Right lobe of liver (tissue), 6 donors: Measurements from ENCODE around the gene SLC16A9. TPM values are rescaled to one million over a fixed set of nuclear protein-coding genes. Genes with fewer than 3 reads are reported as not detected.

Experiments used
- ATAC-seq, 4 donors: fragments of 200-7000 bp; cut with Tn5 transposase; one replicate each; pipeline ENCODE4 v1.9.1; 2020; ENCODE audit warnings: mild to moderate bottlenecking in 4 of 4, moderate library complexity in 4 of 4
- DNase-seq, 3 donors: peaks; one replicate each; pipeline ENCODE4 v3.0.0-alpha.2; 2020
- H3K27ac ChIP-seq, 3 donors: fragments of 200-600 bp; one replicate each; pipeline ENCODE4 v1.8.0; 2022
- H3K27me3 ChIP-seq, 2 donors: fragments of 200-600 bp; one replicate each; pipeline ENCODE4 v1.8.0; 2022
- H3K36me3 ChIP-seq, 4 donors: fragments of 200-600 bp; sonication (generic) in 1 of 4; one replicate each; pipeline versions ENCODE4 v1.5.1 to v1.8.0; 2017 to 2022; ENCODE audit warnings: control low read depth in 1 of 4
- H3K4me1 ChIP-seq, 4 donors: fragments of 200-600 bp; sonication (generic) in 1 of 4; one replicate each; pipeline versions ENCODE4 v1.5.1 to v1.8.0; 2017 to 2022; ENCODE audit warnings: control low read depth in 1 of 4
- H3K4me3 ChIP-seq, 3 donors: fragments of 200-600 bp; one replicate each; pipeline ENCODE4 v1.8.0; 2022
- H3K9me3 ChIP-seq, 4 donors: fragments of 200-600 bp; sonication (generic) in 1 of 4; one replicate each; pipeline versions ENCODE4 v1.5.1 to v1.8.0; 2017 to 2022; ENCODE audit warnings: control low read depth in 1 of 4
- CTCF ChIP-seq, 4 donors: fragments of 200-600 bp in 3 of 4; fragments of 450-650 bp in 1 of 4; IDR thresholded peaks; one replicate each; pipeline versions ENCODE4 v1.5.1 to v1.8.0; 2016 to 2022; ENCODE audit warnings: antibody characterized with exemption in 4 of 4, mild to moderate bottlenecking in 2 of 4
- POLR2A ChIP-seq: fragments of 450-650 bp; IDR thresholded peaks from one replicate; pipeline ENCODE4 v1.6.1; 2017; ENCODE audit warnings: antibody characterized with exemption, mild to moderate bottlenecking
- WGBS: methylation state at CpG from one replicate; pipeline ENCODE4 v1.1.6; 2018; ENCODE audit warnings: low coverage, low lambda C conversion rate; ENCODE audit not compliant: insufficient coverage; ENCODE audit errors: missing lambda C conversion rate; 5-methylcytosine and 5-hydroxymethylcytosine counted together
- intact Hi-C, 2 donors: fragments of 100-400 bp; cut with DNase I; formaldehyde crosslinking; loops; one replicate each; pipeline versions ENCODE4 v1.11.2 to v1.14.1; 2022
- total RNA-seq, 6 experiments: library from RNA; depleted of rRNA in 2 of 6; stranded (reverse); fragments of >200 nt in 2 of 6; fragmentation: NEBNext Ultra II Directional in 3 of 6; extraction: Animal tissue kit (Norgen Biotek cat#: 25700) in 3 of 6; gene quantifications; one replicate each; pipeline versions ENCODE4 v1.1.0 to v1.2.4, GENCODE V29; 2016 to 2023
- donor health status: DM: no; HTN: yes; CAD: no.
- donor health status: DM: no; HTN: no; CAD: no.
- donor health status: DM: no; HTN: no; CAD: no.
- donor health status: DM: no; HTN: yes; CAD: no.
- donor health status: DM: no; HTN: yes; CAD: no.

SLC16A9 gene
- total RNA-seq, 6 experiments from 2014 or later, result 0.42 to 1.2 (median 0.89) TPM; not detected in 2

GRCh38 chr10:59623133-59624121 is 86.2 kb downstream of the SLC16A9 start:
- DNase-seq, result no peak
- H3K27ac ChIP-seq, result no peak overlapping the region
- H3K4me1 ChIP-seq, result peaks cover 0 to 4% (median 0%) of the 10 kb centered on the region in 4 donors
- TF ChIP-seq POLR2A, result no peak
- TF ChIP-seq CTCF (IDR thresholded peaks at IDR 0.05), result no peak
- ATAC-seq, result no peak
- H3K36me3 ChIP-seq, result no peaks in the 10 kb centered on the region
- H3K27me3 ChIP-seq, result no peaks in the 10 kb centered on the region
- 64% methylated on average over 16 of the region's 16 CpGs for WGBS
- H3K4me3 ChIP-seq, result no peak overlapping the region
- intact Hi-C loops, result loop anchor here in 1 of 2 donors (10.0 kb wide), 2 partner anchors 201 to 411 kb away; no protein-coding TSS in a partner anchor
- no peaks in the 10 kb centered on the region for H3K9me3 ChIP-seq

DNA sequence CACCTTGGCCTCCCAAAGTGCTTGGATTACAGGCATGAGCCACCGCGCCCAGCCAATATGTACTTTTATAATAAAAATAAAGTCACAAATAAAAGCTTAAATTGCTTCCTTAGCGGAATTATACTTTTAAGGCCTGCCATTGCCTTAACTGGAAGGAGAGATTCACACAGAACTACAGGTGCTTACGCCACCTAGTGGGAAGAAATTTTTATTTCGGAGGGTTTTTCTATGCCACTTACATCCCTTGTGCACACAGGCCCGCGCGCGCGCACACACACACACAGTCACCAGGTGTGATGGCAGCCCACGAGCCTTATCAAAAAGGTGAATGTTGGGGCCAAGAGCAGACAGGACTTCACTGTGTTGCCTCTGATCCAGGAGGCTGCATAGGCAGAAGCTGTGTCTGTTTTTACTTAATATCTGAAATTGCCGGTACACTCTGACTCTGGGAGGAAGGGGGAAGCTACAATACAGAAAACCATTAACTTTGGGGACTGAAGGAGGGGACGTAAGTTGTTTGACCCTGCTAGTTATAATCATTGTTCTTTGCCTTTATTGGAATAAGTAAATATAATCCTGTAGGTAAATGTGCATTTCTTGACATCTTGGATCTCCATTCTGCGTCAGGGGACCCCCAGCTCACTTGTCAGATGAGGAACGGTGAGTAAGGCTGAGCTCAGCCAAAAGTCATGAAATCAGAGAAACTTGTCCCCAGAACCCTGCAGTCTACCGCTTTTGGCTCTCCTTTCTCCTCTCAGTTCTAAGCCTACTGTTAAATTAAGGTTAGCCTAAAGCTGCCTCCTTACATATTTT is 87.1 kb downstream of the SLC16A9 start:
- 50% methylated on average over 11 of the region's 16 CpGs for WGBS
- Histone ChIP-seq H3K27me3 (no peaks in the 10 kb centered on the region), H3K27ac (no peak overlapping the region), H3K4me3 (no peak overlapping the region), H3K9me3 (no peaks in the 10 kb centered on the region), H3K4me1 (peaks cover 0 to 4% (median 0%) of the 10 kb centered on the region in 4 donors), H3K36me3 (no peaks in the 10 kb centered on the region)
- peak; percentile 78 to 83 (median 78) for ATAC-seq
- DNase-seq, result peak in 1 of 3 donors; percentile 57
- TF ChIP-seq POLR2A, result no peak
- TF ChIP-seq CTCF (IDR thresholded peaks at IDR 0.05), result peak; percentile 48 to 61 (median 54)
- intact Hi-C loops, result loop anchor here in 1 of 2 donors (10.0 kb wide), 2 partner anchors 202 to 412 kb away; no protein-coding TSS in a partner anchor

- DNase-seq (no peak), ATAC-seq (no peak)
- H3K27me3 ChIP-seq, result no peaks in the 10 kb centered on the region
- TF ChIP-seq CTCF (IDR thresholded peaks at IDR 0.05) (no peak), POLR2A (no peak)
- no peak overlapping the region for H3K4me3 ChIP-seq
- no peaks in the 10 kb centered on the region for H3K9me3 ChIP-seq
- 100% methylated on average over 1 of the region's 1 CpG for WGBS
- H3K36me3 ChIP-seq, result no peaks in the 10 kb centered on the region
- H3K27ac ChIP-seq, result no peak overlapping the region
- H3K4me1 ChIP-seq, result peaks cover 0 to 4% (median 0%) of the 10 kb centered on the region in 4 donors
- intact Hi-C loops, result loop anchor here in 1 of 2 donors (10.0 kb wide), 2 partner anchors 203 to 413 kb away; no protein-coding TSS in a partner anchor
Measured at GRCh38 chr10:59621771-59622170, 87.9 kb downstream of the SLC16A9 start.

GRCh38 chr10:59618666-59619065 is 91.0 kb downstream of the SLC16A9 start:
- H3K27me3 ChIP-seq, result no peaks in the 10 kb centered on the region
- no peak overlapping the region for H3K27ac ChIP-seq
- DNase-seq (no peak), ATAC-seq (no peak)
- no peak overlapping the region for H3K4me3 ChIP-seq
- H3K9me3 ChIP-seq, result no peaks in the 10 kb centered on the region
- intact Hi-C loops, result no loop called here
- no peak for TF ChIP-seq POLR2A
- no peak for TF ChIP-seq CTCF (IDR thresholded peaks at IDR 0.05)
- no peaks in the 10 kb centered on the region for H3K36me3 ChIP-seq
- 45% methylated on average over 4 of the region's 4 CpGs for WGBS
- no peaks in the 10 kb centered on the region for H3K4me1 ChIP-seq
